Measurements from ENCODE around the gene NCK2.

GRCh38 chr2:105722726-105723297 lies 21.9 kb upstream of the NCK2 start:
- TF ChIP-seq CTCF (IDR thresholded peaks at IDR 0.05) (no peak), POLR2AphosphoS5 (IDR thresholded peaks at IDR 0.05; ENCODE audit: low read depth, low read length) (no peak)

Data from SK-N-SH (cell line).